HCT116 (cell line): ENCODE results near the gene MDFIC2.

ENCODE experiments used
- EGR1 ChIP-seq: IDR thresholded peaks from 2 replicates; pipeline ENCODE4 v1.6.1; 2012; ENCODE audit warnings: low read depth
- EZH2phosphoT487 ChIP-seq: fragments of 200-600 bp; IDR thresholded peaks from 2 replicates; pipeline ENCODE4 v1.6.1; 2018; ENCODE audit warnings: antibody characterized with exemption, borderline replicate concordance
- MAX ChIP-seq: IDR thresholded peaks from 2 replicates; pipeline ENCODE4 v1.6.1; 2012
- POLR2A ChIP-seq: IDR thresholded peaks from 2 replicates; pipeline ENCODE4 v1.7.0; 2011; ENCODE audit warnings: borderline replicate concordance; ENCODE audit not compliant: insufficient read depth, insufficient read length; ENCODE audit errors: extremely low read depth
- POLR2AphosphoS5 ChIP-seq: IDR thresholded peaks from 2 replicates; pipeline ENCODE4 v1.6.1; 2011; ENCODE audit warnings: mild to moderate bottlenecking, low read depth, low read length, moderate library complexity
- RAD21 ChIP-seq: IDR thresholded peaks from 2 replicates; pipeline ENCODE4 v1.6.1; 2012; ENCODE audit warnings: low read depth, mild to moderate bottlenecking
- REST ChIP-seq: IDR thresholded peaks from 2 replicates; pipeline ENCODE4 v1.6.1; 2012; ENCODE audit warnings: low read depth
- SP1 ChIP-seq: IDR thresholded peaks from 2 replicates; pipeline ENCODE4 v1.6.1; 2012; ENCODE audit warnings: low read depth
- YY1 ChIP-seq: IDR thresholded peaks from 2 replicates; pipeline ENCODE4 v1.6.1; 2011; ENCODE audit warnings: low read length, low read depth, moderate library complexity, mild to moderate bottlenecking; ENCODE audit not compliant: insufficient replicate concordance; ENCODE audit errors: extremely low read depth
- TF ChIP-seq, protein P1 (sequence below), 3 experiments: fragments of 200-600 bp in 1 of 3; sonication (generic) in 1 of 3; IDR thresholded peaks in 2 of 3; conservative IDR thresholded peaks in 1 of 3; 2 replicates each; pipeline ENCODE4 v1.5.1; 2012 to 2017; ENCODE audit warnings: low read depth in 2 of 3, low read length in 2 of 3, antibody characterized with exemption in 1 of 3, borderline replicate concordance in 1 of 3, control low read depth in 1 of 3, mild to moderate bottlenecking in 1 of 3, mixed read lengths in 1 of 3, mixed run types in 1 of 3, moderate library complexity in 1 of 3; ENCODE audit not compliant: insufficient read depth in 1 of 3
- TF ChIP-seq, protein P2 (sequence below): IDR thresholded peaks from 2 replicates; pipeline ENCODE4 v1.6.1; 2012

- TF ChIP-seq YY1 (no peak), POLR2AphosphoS5 (no peak), RAD21 (no peak), POLR2A (no peak), REST (no peak), MAX (no peak), EZH2phosphoT487 (no peak), SP1 (no peak), EGR1 (no peak)
- TF ChIP-seq, protein P1, sequence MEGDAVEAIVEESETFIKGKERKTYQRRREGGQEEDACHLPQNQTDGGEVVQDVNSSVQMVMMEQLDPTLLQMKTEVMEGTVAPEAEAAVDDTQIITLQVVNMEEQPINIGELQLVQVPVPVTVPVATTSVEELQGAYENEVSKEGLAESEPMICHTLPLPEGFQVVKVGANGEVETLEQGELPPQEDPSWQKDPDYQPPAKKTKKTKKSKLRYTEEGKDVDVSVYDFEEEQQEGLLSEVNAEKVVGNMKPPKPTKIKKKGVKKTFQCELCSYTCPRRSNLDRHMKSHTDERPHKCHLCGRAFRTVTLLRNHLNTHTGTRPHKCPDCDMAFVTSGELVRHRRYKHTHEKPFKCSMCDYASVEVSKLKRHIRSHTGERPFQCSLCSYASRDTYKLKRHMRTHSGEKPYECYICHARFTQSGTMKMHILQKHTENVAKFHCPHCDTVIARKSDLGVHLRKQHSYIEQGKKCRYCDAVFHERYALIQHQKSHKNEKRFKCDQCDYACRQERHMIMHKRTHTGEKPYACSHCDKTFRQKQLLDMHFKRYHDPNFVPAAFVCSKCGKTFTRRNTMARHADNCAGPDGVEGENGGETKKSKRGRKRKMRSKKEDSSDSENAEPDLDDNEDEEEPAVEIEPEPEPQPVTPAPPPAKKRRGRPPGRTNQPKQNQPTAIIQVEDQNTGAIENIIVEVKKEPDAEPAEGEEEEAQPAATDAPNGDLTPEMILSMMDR (IDR thresholded peaks at IDR 0.05 in 2 of 3, conservative IDR thresholded peaks at IDR 0.05 in 1 of 3; ENCODE audit: borderline replicate concordance in 1 of 3, insufficient read depth in 1 of 3, low read depth in 2 of 3, low read length in 2 of 3), result no peak
- TF ChIP-seq, protein P2, sequence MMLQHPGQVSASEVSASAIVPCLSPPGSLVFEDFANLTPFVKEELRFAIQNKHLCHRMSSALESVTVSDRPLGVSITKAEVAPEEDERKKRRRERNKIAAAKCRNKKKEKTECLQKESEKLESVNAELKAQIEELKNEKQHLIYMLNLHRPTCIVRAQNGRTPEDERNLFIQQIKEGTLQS, result no peak
Observed at GRCh38 chr3:70247955-70248354, 64.5 kb downstream of the MDFIC2 start.
